Measurements from ENCODE around the gene CD4. TPM values are rescaled to one million over a fixed set of nuclear protein-coding genes. Genes with fewer than 3 reads are reported as not detected.

CD4 gene
- total and polyA plus RNA-seq, 2 of the 4 experiments (the other 2 are of a cell fraction), result 5.7 to 15.0 TPM

- Histone ChIP-seq H3K27me3 (ENCODE audit: control insufficient read depth, insufficient read depth, low read length) (0 out of 2 replicates have a peak, but pooled peaks cover 2% of the 10 kb centered on the region), H4K5ac (ENCODE audit: low read depth, low read length) (no peak overlapping the region), H2AFZ (replicated peaks; ENCODE audit: low read length, poor library complexity) (no peak overlapping the region), H2BK120ac (ENCODE audit: low read depth, low read length) (no peak overlapping the region), H3K9me1 (ENCODE audit: insufficient read depth, low read length) (peaks cover 4% of the 10 kb centered on the region; the same call in 1 of the 2 replicates), H3K4me1 (ENCODE audit: control insufficient read depth, insufficient read depth, low read length) (peaks cover 4% of the 10 kb centered on the region; the same call in 1 of the 2 replicates), H3K9ac (ENCODE audit: low read depth, low read length) (no peak overlapping the region), H2AK5ac (ENCODE audit: low read depth, low read length) (no peak overlapping the region), H3K23ac (ENCODE audit: low read depth, low read length) (no peak overlapping the region), H4K8ac (ENCODE audit: low read depth in 2 of 2, low read length in 2 of 2) (no peak overlapping the region), H3K4me3 (ENCODE audit: insufficient read depth, low read depth, low read length) (no peak overlapping the region), H2BK20ac (ENCODE audit: low read depth, low read length) (no peak overlapping the region), H4K20me1 (ENCODE audit: insufficient read depth, low read length) (no peaks in the 10 kb centered on the region), H2BK15ac (ENCODE audit: low read depth, low read length) (no peak overlapping the region), H3K14ac (replicated peaks; ENCODE audit: low read depth, low read length) (no peak overlapping the region), H2AK9ac (replicated peaks; ENCODE audit: low read depth, low read length, poor library complexity) (no peak overlapping the region), H3K79me1 (ENCODE audit: low read depth in 1 of 2, low read length in 2 of 2) (0 out of 4 replicates have a peak, but pooled peaks cover 0 to 3% of the 10 kb centered on the region in 2 experiments), H3K18ac (ENCODE audit: low read depth, low read length) (no peak overlapping the region), H3K9me3 (ENCODE audit: control insufficient read depth, insufficient read depth, low read length) (no peaks in the 10 kb centered on the region), H3K4me2 (ENCODE audit: low read depth, low read length) (no peak overlapping the region), H4K91ac (ENCODE audit: insufficient read depth, low read depth, low read length) (no peak overlapping the region), H2BK5ac (ENCODE audit: low read depth, low read length, poor library complexity, severe bottlenecking) (no peak overlapping the region), H3K27ac (ENCODE audit: insufficient read depth, low read length) (no peak overlapping the region), H3K36me3 (ENCODE audit: control insufficient read depth, insufficient read depth, low read length) (peaks cover 3% of the 10 kb centered on the region), H3K56ac (ENCODE audit: extremely low read depth, insufficient read depth, low read length) (no peak overlapping the region), H3K4ac (ENCODE audit: low read depth, low read length) (no peak overlapping the region)
- in situ Hi-C loops (cut with MboI; ENCODE audit: low sequenced_read_pairs) (no loop called here), intact Hi-C loops (cut with micrococcal nuclease) (no loop called here), dilution Hi-C loops (cut with HindIII; ENCODE audit: low sequenced_read_pairs, unreplicated experiment) (no loop called here)
- ChIA-PET CTCF (no interaction called here), POLR2A (ENCODE audit: unreplicated experiment) (no interaction called here)
- WGBS, 2 experiments (ENCODE audit: extremely low coverage in 2 of 2, insufficient read length in 1 of 2), result 70% methylated on average over 2 of the region's 3 CpGs; no CpG with 5 or more reads in 1 of the 2 experiments
- TF ChIP-seq SMC3 (IDR thresholded peaks at IDR 0.05; ENCODE audit: low read depth, low read length) (no peak), FOS (IDR thresholded peaks at IDR 0.05; ENCODE audit: low read depth, low read length) (no peak), RCOR1 (IDR thresholded peaks at IDR 0.05; ENCODE audit: insufficient replicate concordance, low read length) (no peak), USF2 (IDR thresholded peaks at IDR 0.05; ENCODE audit: low read depth, low read length) (no peak), CEBPB (IDR thresholded peaks at IDR 0.05; ENCODE audit: low read depth, low read length) (no peak), MAZ (IDR thresholded peaks at IDR 0.05; ENCODE audit: borderline replicate concordance, low read depth, low read length) (no peak), NFE2L2 (IDR thresholded peaks at IDR 0.05; ENCODE audit: low read depth, low read length) (no peak), MAFK (IDR thresholded peaks at IDR 0.05; ENCODE audit: low read depth, low read length) (no peak), ELK1 (IDR thresholded peaks at IDR 0.05; ENCODE audit: borderline replicate concordance, low read depth, low read length) (no peak), RFX5 (IDR thresholded peaks at IDR 0.05; ENCODE audit: low read depth, low read length) (no peak), CHD1 (IDR thresholded peaks at IDR 0.05; ENCODE audit: low read depth, low read length) (no peak), MXI1 (IDR thresholded peaks at IDR 0.05; ENCODE audit: borderline replicate concordance, low read depth, low read length) (no peak), CTCF (conservative IDR thresholded peaks at IDR 0.05; ENCODE audit: low read depth, low read length) (no peak), BHLHE40 (IDR thresholded peaks at IDR 0.05; ENCODE audit: low read depth, low read length) (no peak), RAD21 (IDR thresholded peaks at IDR 0.05; ENCODE audit: low read length) (no peak), POLR2A (IDR thresholded peaks at IDR 0.05; ENCODE audit: low read depth, low read length) (no peak)
- DNase-seq (no peak), ATAC-seq (ENCODE audit: low read depth) (no peak)
- BruUV-seq (replicated peaks), result no TSS peak
Measured at GRCh38 chr12:6816598-6816997, 27.3 kb downstream of the CD4 start.
